Naive thymus-derived CD4-positive, alpha-beta T cell (primary cell): Measurements from ENCODE around the gene KIF21A. TPM values are rescaled to one million over a fixed set of nuclear protein-coding genes. Genes with fewer than 3 reads are reported as not detected.

Source experiments
- ATAC-seq: fragments of 150-1000 bp; cut with Tn5 transposase; 2 replicates; pipeline ENCODE4 v1.10.0; 2021; ENCODE audit warnings: mild to moderate bottlenecking, moderate library complexity
- CTCF ChIA-PET: fragments of 350-600 bp; sonication (Branson Sonifier 250); formaldehyde crosslinking; loops from one replicate; lab custom pipeline; 2021; ENCODE audit warnings: antibody characterized with exemption; lab: Charles Lee
- POLR2A ChIA-PET: fragments of 350-600 bp; sonication (Branson Sonifier 250); formaldehyde crosslinking; loops from one replicate; lab custom pipeline; 2021; ENCODE audit warnings: antibody characterized with exemption, inconsistent platforms; lab: Charles Lee
- DNase-seq, 9 donors: peaks; one replicate each; pipeline versions ENCODE4 v3.0.0 to v3.0.0-alpha.2; 2020 to 2022; ENCODE audit warnings: mixed read lengths in 1 of 9
- H3K27ac ChIP-seq: one replicate; pipeline ENCODE4 v1.7.0; 2013; ENCODE audit warnings: mild to moderate bottlenecking, low read depth, low read length, moderate library complexity
- H3K27me3 ChIP-seq, 2 donors: one replicate each; pipeline ENCODE4 v1.7.0; 2013; ENCODE audit warnings: low read length in 2 of 2, mild to moderate bottlenecking in 2 of 2, moderate library complexity in 2 of 2; ENCODE audit not compliant: control insufficient read depth in 2 of 2, insufficient read depth in 2 of 2
- H3K36me3 ChIP-seq, 3 experiments: 1 replicate in 2 of 3; 2 replicates in 1 of 3; pipeline ENCODE4 v1.7.0; 2013; ENCODE audit warnings: low read length in 3 of 3, mild to moderate bottlenecking in 3 of 3, moderate library complexity in 1 of 3; ENCODE audit not compliant: insufficient read depth in 3 of 3, control insufficient read depth in 2 of 3
- H3K4me1 ChIP-seq, 2 donors: one replicate each; pipeline ENCODE4 v1.7.0; 2013; ENCODE audit warnings: low read length in 2 of 2, mild to moderate bottlenecking in 2 of 2, moderate library complexity in 1 of 2; ENCODE audit not compliant: control insufficient read depth in 2 of 2, insufficient read depth in 2 of 2
- H3K4me3 ChIP-seq: 2 replicates; pipeline ENCODE4 v1.7.0; 2013; ENCODE audit warnings: mild to moderate bottlenecking, low read length
- H3K9me3 ChIP-seq, 3 experiments: 1 replicate in 2 of 3; 2 replicates in 1 of 3; pipeline ENCODE4 v1.7.0; 2013; ENCODE audit warnings: low read length in 3 of 3; ENCODE audit not compliant: control insufficient read depth in 2 of 3
- H3K27ac Mint-ChIP-seq, 9 donors: one replicate each; pipeline ENCODE4 v1.8.0; 2020 to 2022; ENCODE audit warnings: mixed read lengths in 9 of 9, mild to moderate bottlenecking in 8 of 9, moderate library complexity in 5 of 9, inconsistent platforms in 2 of 9
- H3K27me3 Mint-ChIP-seq, 5 donors: one replicate each; pipeline ENCODE4 v1.8.0; 2021 to 2022; ENCODE audit warnings: mixed read lengths in 5 of 5, mild to moderate bottlenecking in 1 of 5
- H3K36me3 Mint-ChIP-seq, 5 donors: one replicate each; pipeline ENCODE4 v1.8.0; 2020 to 2022; ENCODE audit warnings: mixed read lengths in 5 of 5, mild to moderate bottlenecking in 3 of 5, inconsistent platforms in 1 of 5
- H3K4me1 Mint-ChIP-seq, 7 donors: one replicate each; pipeline ENCODE4 v1.8.0; 2020 to 2022; ENCODE audit warnings: mixed read lengths in 7 of 7, mild to moderate bottlenecking in 3 of 7, inconsistent platforms in 1 of 7
- H3K4me3 Mint-ChIP-seq, 10 donors: one replicate each; pipeline ENCODE4 v1.8.0; 2020 to 2022; ENCODE audit warnings: mild to moderate bottlenecking in 10 of 10, mixed read lengths in 10 of 10, moderate library complexity in 6 of 10, inconsistent platforms in 2 of 10
- H3K9me3 Mint-ChIP-seq, 11 donors: one replicate each; pipeline ENCODE4 v1.8.0; 2020 to 2022; ENCODE audit warnings: mixed read lengths in 11 of 11, mild to moderate bottlenecking in 4 of 11, inconsistent platforms in 1 of 11, moderate library complexity in 1 of 11
- intact Hi-C, 2 donors: fragments of 100-400 bp; cut with micrococcal nuclease; formaldehyde crosslinking; loops; one replicate each; pipeline ENCODE4 v1.15.1; 2023
- polyA plus RNA-seq, 2 donors: library from polyadenylated mRNA; unstranded; fragments of 300-500 nt; fragmentation: Illumina TruSeq; gene quantifications; one replicate each; pipeline ENCODE4 v1.2.3, GENCODE V29; 2021
- total RNA-seq, 6 experiments: library from RNA in 5 of 6; stranded (reverse) in 5 of 6; gene quantifications; 1 replicate in 5 of 6; 2 replicates in 1 of 6; pipeline ENCODE4 v1.2.3 and lab custom pipeline; 2021 to 2026

KIF21A gene
- total and polyA plus RNA-seq, 7 experiments from 2014 or later: 1.7 to 12.0 (median 6.9) TPM

- Mint-ChIP-seq H3K36me3 (peaks cover 0 to 12% (median 2%) of the 10 kb centered on the region in 5 donors), H3K27me3 (no peaks in the 10 kb centered on the region), H3K4me1 (peaks cover 0 to 15% (median 0%) of the 10 kb centered on the region in 7 donors), H3K4me3 (no peak overlapping the region), H3K9me3 (peaks cover 0 to 4% (median 0%) of the 10 kb centered on the region in 11 donors), H3K27ac (no peak overlapping the region)
- DNase-seq (no peak), ATAC-seq (no peak)
- intact Hi-C loops: no loop called here
- CTCF ChIA-PET: no interaction called here
- POLR2A ChIA-PET: no interaction called here
- Histone ChIP-seq H3K9me3 (no peaks in the 10 kb centered on the region), H3K36me3 (no peaks in the 10 kb centered on the region), H3K27ac (no peak overlapping the region), H3K4me1 (no peaks in the 10 kb centered on the region), H3K4me3 (no peak overlapping the region), H3K27me3 (no peaks in the 10 kb centered on the region)
Measured at GRCh38 chr12:39412210-39412609, 30.7 kb downstream of the KIF21A start.

- H3K4me3 ChIP-seq: no peak overlapping the region
- intact Hi-C loops: no loop called here
- ChIA-PET CTCF (no interaction called here), POLR2A (no interaction called here)
- no peak for ATAC-seq
- H3K27ac ChIP-seq: no peak overlapping the region
- H3K27me3 ChIP-seq: no peaks in the 10 kb centered on the region
- no peak overlapping the region for H3K4me3 Mint-ChIP-seq
- no peaks in the 10 kb centered on the region for H3K36me3 ChIP-seq
- H3K4me1 Mint-ChIP-seq: peaks cover 3 to 10% (median 7%) of the 10 kb centered on the region in 7 donors
- no peak for DNase-seq
- no peaks in the 10 kb centered on the region for H3K27me3 Mint-ChIP-seq
- H3K9me3 Mint-ChIP-seq: peaks cover 0 to 2% (median 0%) of the 10 kb centered on the region in 11 donors
- no peak overlapping the region for H3K27ac Mint-ChIP-seq
- H3K4me1 ChIP-seq: peaks cover 0 to 4% of the 10 kb centered on the region in 2 donors
- H3K36me3 Mint-ChIP-seq: peaks cover 0 to 8% (median 0%) of the 10 kb centered on the region in 5 donors
- H3K9me3 ChIP-seq: no peaks in the 10 kb centered on the region
Measured at GRCh38 chr12:39406262-39406661, 36.7 kb downstream of the KIF21A start.

- Histone ChIP-seq H3K36me3 (no peaks in the 10 kb centered on the region), H3K27ac (no peak overlapping the region), H3K9me3 (no peaks in the 10 kb centered on the region), H3K4me1 (peaks cover 0 to 4% of the 10 kb centered on the region in 2 donors), H3K27me3 (no peaks in the 10 kb centered on the region), H3K4me3 (no peak overlapping the region)
- Mint-ChIP-seq H3K27me3 (no peaks in the 10 kb centered on the region), H3K9me3 (peaks cover 0 to 2% (median 0%) of the 10 kb centered on the region in 11 donors), H3K4me3 (no peak overlapping the region), H3K4me1 (peaks cover 5 to 10% (median 7%) of the 10 kb centered on the region in 7 donors), H3K27ac (no peak overlapping the region), H3K36me3 (peaks cover 0 to 5% (median 0%) of the 10 kb centered on the region in 5 donors)
- CTCF ChIA-PET: no interaction called here
- intact Hi-C loops: no loop called here
- POLR2A ChIA-PET: no interaction called here
- ATAC-seq (no peak), DNase-seq (no peak)
Measured at GRCh38 chr12:39405580-39405979, 37.3 kb downstream of the KIF21A start.

GRCh38 chr12:39404000-39404399 lies 38.9 kb downstream of the KIF21A start:
- H3K4me3 Mint-ChIP-seq: no peak overlapping the region
- no peaks in the 10 kb centered on the region for H3K36me3 ChIP-seq
- no peak for ATAC-seq
- intact Hi-C loops: no loop called here
- no peaks in the 10 kb centered on the region for H3K27me3 Mint-ChIP-seq
- peaks cover 0 to 4% of the 10 kb centered on the region in 2 donors for H3K4me1 ChIP-seq
- no peak overlapping the region for H3K4me3 ChIP-seq
- peaks cover 0 to 2% (median 0%) of the 10 kb centered on the region in 5 donors for H3K36me3 Mint-ChIP-seq
- CTCF ChIA-PET: no interaction called here
- H3K9me3 ChIP-seq: no peaks in the 10 kb centered on the region
- H3K4me1 Mint-ChIP-seq: peaks cover 5 to 10% (median 7%) of the 10 kb centered on the region in 7 donors
- POLR2A ChIA-PET: no interaction called here
- no peak for DNase-seq
- H3K27ac Mint-ChIP-seq: no peak overlapping the region
- no peak overlapping the region for H3K27ac ChIP-seq
- H3K9me3 Mint-ChIP-seq: peaks cover 0 to 2% (median 0%) of the 10 kb centered on the region in 11 donors
- no peaks in the 10 kb centered on the region for H3K27me3 ChIP-seq

- peaks cover 5 to 10% (median 7%) of the 10 kb centered on the region in 7 donors for H3K4me1 Mint-ChIP-seq
- H3K4me3 Mint-ChIP-seq: no peak overlapping the region
- H3K9me3 Mint-ChIP-seq: no peaks in the 10 kb centered on the region
- Histone ChIP-seq H3K9me3 (no peaks in the 10 kb centered on the region), H3K36me3 (no peaks in the 10 kb centered on the region), H3K4me3 (no peak overlapping the region), H3K4me1 (peaks cover 0 to 4% of the 10 kb centered on the region in 2 donors), H3K27me3 (no peaks in the 10 kb centered on the region), H3K27ac (no peak overlapping the region)
- no peaks in the 10 kb centered on the region for H3K27me3 Mint-ChIP-seq
- ChIA-PET CTCF (no interaction called here), POLR2A (no interaction called here)
- intact Hi-C loops: no loop called here
- H3K27ac Mint-ChIP-seq: no peak overlapping the region
- no peaks in the 10 kb centered on the region for H3K36me3 Mint-ChIP-seq
- ATAC-seq: no peak
- DNase-seq: no peak
Measured at GRCh38 chr12:39403376-39403775, 39.5 kb downstream of the KIF21A start.

- DNase-seq (no peak), ATAC-seq (no peak)
- CTCF ChIA-PET: no interaction called here
- Histone ChIP-seq H3K36me3 (no peaks in the 10 kb centered on the region), H3K27ac (no peak overlapping the region), H3K9me3 (no peaks in the 10 kb centered on the region), H3K27me3 (no peaks in the 10 kb centered on the region), H3K4me3 (no peak overlapping the region), H3K4me1 (peaks cover 0 to 4% of the 10 kb centered on the region in 2 donors)
- Mint-ChIP-seq H3K4me3 (no peak overlapping the region), H3K4me1 (peaks cover 5 to 10% (median 7%) of the 10 kb centered on the region in 7 donors), H3K27me3 (no peaks in the 10 kb centered on the region), H3K36me3 (no peaks in the 10 kb centered on the region), H3K27ac (no peak overlapping the region), H3K9me3 (no peaks in the 10 kb centered on the region)
- intact Hi-C loops: no loop called here
- POLR2A ChIA-PET: no interaction called here
Measured at GRCh38 chr12:39402922-39403321, 40.0 kb downstream of the KIF21A start.

- intact Hi-C loops: no loop called here
- Mint-ChIP-seq H3K4me1 (peaks cover 0 to 6% (median under 1%) of the 10 kb centered on the region in 7 donors), H3K27me3 (no peaks in the 10 kb centered on the region), H3K36me3 (peaks cover 0 to 5% (median 0%) of the 10 kb centered on the region in 5 donors), H3K9me3 (no peaks in the 10 kb centered on the region), H3K27ac (no peak overlapping the region), H3K4me3 (no peak overlapping the region)
- no peaks in the 10 kb centered on the region for H3K36me3 ChIP-seq
- ChIA-PET CTCF (no interaction called here), POLR2A (no interaction called here)
- no peak overlapping the region for H3K4me3 ChIP-seq
- no peaks in the 10 kb centered on the region for H3K9me3 ChIP-seq
- no peaks in the 10 kb centered on the region for H3K27me3 ChIP-seq
- H3K4me1 ChIP-seq: peaks cover 0 to 4% of the 10 kb centered on the region in 2 donors
- no peak overlapping the region for H3K27ac ChIP-seq
- DNase-seq (no peak), ATAC-seq (no peak)
Measured at GRCh38 chr12:39401459-39401858, 41.5 kb downstream of the KIF21A start.
